Left forelimb (tissue), 1 donor: Measurements from ENCODE around the gene KCNT2.

Source experiments
- DNase-seq: peaks from one replicate; pipeline ENCODE4 v3.0.0-alpha.2; 2018; ENCODE audit warnings: low spot score

The KCNT2 gene

DNA sequence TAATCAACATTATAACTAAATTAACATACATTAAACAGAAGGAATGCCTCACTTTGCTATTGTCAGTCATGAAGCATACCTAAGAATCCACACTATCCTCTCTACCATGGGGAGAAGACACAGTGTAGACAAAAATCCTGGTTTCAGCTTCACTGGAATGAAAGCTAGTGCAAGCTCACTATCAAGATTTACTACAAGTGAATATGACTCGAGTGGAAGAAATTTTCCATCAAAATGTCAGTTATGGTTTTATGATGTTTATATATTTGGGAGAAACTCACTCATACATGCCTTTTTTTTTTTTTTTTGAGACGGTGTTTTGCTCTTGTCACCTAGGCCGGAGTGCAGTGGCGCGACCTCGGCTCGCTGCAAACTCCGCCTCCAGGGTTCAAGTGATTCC, 424.3 kb downstream of the KCNT2 start:
- no peak for DNase-seq

- no peak for DNase-seq
These were observed 426.7 kb downstream of the KCNT2 start for GRCh38 chr1:196181594-196181878.

GRCh38 chr1:196180847-196181593, 427.2 kb downstream of the KCNT2 start:
- DNase-seq, result no peak

DNA sequence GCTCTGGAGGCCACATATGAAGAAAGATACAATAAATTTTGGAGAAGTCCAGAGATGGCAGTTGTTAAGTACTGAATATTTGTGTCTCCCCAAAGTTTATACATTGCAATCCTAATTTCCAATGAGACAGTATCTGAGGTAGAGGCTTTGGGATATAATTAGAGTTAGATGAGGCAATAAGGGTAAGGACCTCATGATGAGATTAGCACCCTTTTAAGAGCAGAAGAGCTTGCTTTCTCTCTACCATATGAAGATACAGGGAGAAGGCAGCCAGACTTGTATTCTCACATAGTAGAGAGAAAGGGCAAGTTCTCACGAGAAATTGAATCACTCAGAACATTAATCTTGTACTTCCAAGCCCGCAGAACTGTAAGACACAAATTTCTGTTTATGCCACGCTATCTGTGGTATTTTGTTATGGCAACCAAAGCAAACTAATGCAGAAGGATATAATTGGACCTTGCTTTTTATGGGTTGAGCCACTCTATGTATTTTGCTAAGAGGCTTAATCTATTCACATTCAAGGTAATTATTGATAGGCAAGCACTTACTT, 430.1 kb downstream of the KCNT2 start:
- no peak for DNase-seq
